ENCODE data around the gene RASAL2.
A peak's percentile ranks its signal among the peaks of the same experiment; 100 is the strongest.

RASAL2 gene

GRCh38 chr1:178393370-178393769 lies 299.5 kb downstream of the RASAL2 start:
- no peak for DNase-seq (ENCODE audit: low spot score)

GRCh38 chr1:178396789-178397188 lies 302.9 kb downstream of the RASAL2 start:
- DNase-seq (ENCODE audit: low spot score): no peak

- DNase-seq (ENCODE audit: low spot score): no peak
These were observed 303.8 kb downstream of the RASAL2 start for GRCh38 chr1:178397678-178398077.

- no peak for DNase-seq (ENCODE audit: low spot score)
These were observed 305.3 kb downstream of the RASAL2 start for GRCh38 chr1:178399177-178399728.

GRCh38 chr1:178405137-178405536 lies 311.2 kb downstream of the RASAL2 start:
- no peak for DNase-seq (ENCODE audit: low spot score)

GRCh38 chr1:178407215-178407614 lies 313.3 kb downstream of the RASAL2 start:
- no peak for DNase-seq (ENCODE audit: low spot score)

- peak; percentile 26 for DNase-seq (ENCODE audit: low spot score)
These were observed 313.8 kb downstream of the RASAL2 start for GRCh38 chr1:178407655-178408054.

GRCh38 chr1:178408871-178409270 lies 315.0 kb downstream of the RASAL2 start:
- DNase-seq (ENCODE audit: low spot score): no peak

- no peak for DNase-seq (ENCODE audit: low spot score)
These were observed 315.6 kb downstream of the RASAL2 start for GRCh38 chr1:178409541-178409940.

GRCh38 chr1:178411756-178412399 lies 318.0 kb downstream of the RASAL2 start:
- no peak for DNase-seq (ENCODE audit: low spot score)

- no peak for DNase-seq (ENCODE audit: low spot score)
These were observed 318.5 kb downstream of the RASAL2 start for GRCh38 chr1:178412400-178412770.

GRCh38 chr1:178417858-178418257 lies 324.0 kb downstream of the RASAL2 start:
- no peak for DNase-seq (ENCODE audit: low spot score)

GRCh38 chr1:178418284-178418955 lies 324.5 kb downstream of the RASAL2 start:
- no peak for DNase-seq (ENCODE audit: low spot score)

- DNase-seq (ENCODE audit: low spot score): no peak
These were observed 340.5 kb downstream of the RASAL2 start for GRCh38 chr1:178434360-178434759.

GRCh38 chr1:178434899-178435435 lies 341.1 kb downstream of the RASAL2 start:
- DNase-seq (ENCODE audit: low spot score): no peak

- DNase-seq (ENCODE audit: low spot score): no peak
These were observed 343.0 kb downstream of the RASAL2 start for GRCh38 chr1:178436899-178437298.

- no peak for DNase-seq (ENCODE audit: low spot score)
These were observed 344.5 kb downstream of the RASAL2 start for GRCh38 chr1:178438432-178438831.

- no peak for DNase-seq (ENCODE audit: low spot score)
These were observed 349.0 kb downstream of the RASAL2 start for GRCh38 chr1:178442925-178443324.

GRCh38 chr1:178450871-178451270 lies 357.0 kb downstream of the RASAL2 start:
- no peak for DNase-seq (ENCODE audit: low spot score)

GRCh38 chr1:178451529-178451928 lies 357.6 kb downstream of the RASAL2 start:
- no peak for DNase-seq (ENCODE audit: low spot score)

GRCh38 chr1:178452013-178452412 lies 358.1 kb downstream of the RASAL2 start:
- no peak for DNase-seq (ENCODE audit: low spot score)

GRCh38 chr1:178456472-178456871 lies 362.6 kb downstream of the RASAL2 start:
- no peak for DNase-seq (ENCODE audit: low spot score)

- no peak for DNase-seq (ENCODE audit: low spot score)
These were observed 363.7 kb downstream of the RASAL2 start for GRCh38 chr1:178457651-178458050.

Measured in iPS-NIHi11 (cell line).